Mammary epithelial cell (primary cell): ENCODE measurements around the gene TRIP12.

Experiments
- CTCF ChIP-seq, 2 donors: IDR thresholded peaks in 1 of 2; conservative IDR thresholded peaks in 1 of 2; 2 replicates each; pipeline ENCODE4 v1.5.1; 2011 to 2012; ENCODE audit warnings: inconsistent platforms in 2 of 2, low read length in 2 of 2, mild to moderate bottlenecking in 2 of 2, control low read depth in 1 of 2, low read depth in 1 of 2; ENCODE audit not compliant: insufficient read depth in 1 of 2; ENCODE audit errors: extremely low read depth in 1 of 2
- EZH2 ChIP-seq: IDR thresholded peaks from 2 replicates; pipeline ENCODE4 v1.6.1; 2012; ENCODE audit warnings: low read length, inconsistent platforms, borderline replicate concordance

- TF ChIP-seq EZH2 (no peak), CTCF (conservative IDR thresholded peaks at IDR 0.05 in 1 of 2, IDR thresholded peaks at IDR 0.05 in 1 of 2; ENCODE audit: extremely low read depth in 1 of 2, insufficient read depth in 1 of 2, low read depth in 1 of 2, low read length in 2 of 2) (no peak)
Observed at GRCh38 chr2:229942671-229943070, 20.9 kb upstream of the TRIP12 start.
